Stimulated activated CD4-positive, alpha-beta T cell treated with anti-CD3 and anti-CD28 coated beads, Interleukin-12 subunit alpha, Interleukin-12 subunit beta, amount 100 ng/mL, for 24 hours (primary cell): Measurements from ENCODE around the gene TUFT1.
"Not testable (repeated sequence)": the region's sequence is repeated elsewhere in the genome, so short reads cannot be mapped to it uniquely, and the experiment has no call there.

ENCODE experiments used
- DNase-seq, 2 experiments: peaks; one replicate each; pipeline ENCODE4 v3.0.0-alpha.2; 2020; ENCODE audit warnings: low read depth in 2 of 2

Gene TUFT1

DNA sequence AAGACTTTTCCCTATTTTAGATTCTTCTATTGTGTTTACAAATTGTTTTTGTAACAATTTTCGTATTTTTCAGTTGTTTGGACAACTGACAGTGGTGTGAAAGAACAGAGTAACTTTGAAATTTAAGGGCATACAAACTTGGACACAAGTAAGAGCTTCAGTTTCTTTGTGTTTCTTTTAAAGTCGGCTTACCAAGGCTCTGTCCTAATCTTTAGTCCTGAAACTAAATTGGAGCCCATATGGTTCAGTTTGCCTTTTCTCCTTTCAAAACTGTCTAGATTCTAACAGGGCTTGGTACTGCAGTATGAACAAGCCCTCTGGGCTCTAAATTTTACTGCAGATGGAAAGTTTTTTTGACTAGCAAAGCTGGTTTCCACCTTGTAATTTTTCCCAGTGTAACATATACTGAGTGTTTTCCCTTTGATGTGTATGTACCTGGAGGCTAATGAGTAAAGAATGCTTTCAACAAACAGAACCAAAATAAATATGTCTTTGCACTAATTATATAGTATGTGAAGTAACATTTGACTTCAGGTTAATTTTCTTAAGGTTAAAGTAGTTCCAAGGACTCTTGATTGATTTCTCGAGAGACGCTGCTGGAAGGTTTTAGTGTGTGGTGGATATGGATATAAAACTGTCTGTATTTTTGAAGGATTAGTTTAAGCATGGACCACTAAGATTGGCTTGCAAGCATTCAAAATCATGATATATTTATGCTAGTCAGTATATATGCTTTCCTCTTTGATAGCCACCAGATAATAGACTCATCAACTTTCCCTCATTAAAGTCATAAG, 75.8 kb downstream of the TUFT1 start:
- no peak for DNase-seq

DNA sequence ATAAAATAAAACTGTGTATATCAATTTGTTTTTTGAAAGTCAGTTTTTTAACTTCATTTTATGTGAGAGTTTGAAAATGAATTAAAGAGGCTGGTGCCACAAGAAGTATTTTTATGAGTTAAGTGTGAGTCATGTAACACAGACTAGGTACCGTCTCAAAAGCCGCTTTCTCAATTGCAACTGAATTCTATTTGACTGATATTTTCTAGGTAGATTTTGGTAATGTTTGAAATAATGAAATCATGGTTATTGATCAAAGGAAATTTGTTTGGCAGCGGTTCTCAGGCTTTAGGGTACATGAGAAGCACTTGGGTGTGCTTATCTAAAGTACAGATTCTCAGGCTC, 76.4 kb downstream of the TUFT1 start:
- DNase-seq, result no peak

DNA sequence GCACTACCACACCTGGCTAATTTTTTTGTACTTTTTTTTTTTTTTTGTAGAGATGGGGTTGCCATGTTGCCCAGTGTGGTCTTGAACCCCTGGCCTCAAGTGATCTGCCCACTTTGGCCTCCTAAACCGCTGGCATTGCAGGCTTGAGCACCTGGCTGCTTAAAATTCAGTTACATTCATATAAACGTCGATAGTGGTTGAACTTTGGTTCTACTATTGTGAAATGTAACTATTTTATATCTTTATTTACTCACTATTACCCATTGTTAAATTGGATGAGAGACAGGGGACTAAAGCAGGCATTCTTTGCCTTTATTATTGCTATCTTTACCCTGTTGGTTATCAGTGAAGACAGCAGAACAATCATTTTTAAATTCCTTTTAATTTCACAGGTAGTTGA, 77.9 kb downstream of the TUFT1 start:
- DNase-seq, result no peak

DNA sequence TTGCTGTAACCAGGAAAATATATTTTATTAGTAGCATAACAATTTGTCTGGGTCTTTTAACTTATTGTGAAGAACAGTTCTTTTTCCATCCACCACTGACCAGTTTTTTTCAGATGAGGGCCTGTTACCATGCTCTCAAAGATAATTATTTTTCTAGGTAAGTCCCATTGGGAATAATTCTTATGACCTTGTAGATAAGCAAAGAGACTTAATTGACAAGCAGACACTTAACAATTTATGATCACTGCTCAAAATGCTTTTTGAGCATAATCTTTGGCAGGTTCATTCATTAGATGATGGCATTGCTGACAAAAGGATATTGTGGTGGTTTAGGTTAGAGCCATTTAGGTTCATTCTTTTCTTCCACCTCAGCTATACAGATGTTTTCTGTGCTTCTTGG, 78.4 kb downstream of the TUFT1 start:
- no peak for DNase-seq

DNA sequence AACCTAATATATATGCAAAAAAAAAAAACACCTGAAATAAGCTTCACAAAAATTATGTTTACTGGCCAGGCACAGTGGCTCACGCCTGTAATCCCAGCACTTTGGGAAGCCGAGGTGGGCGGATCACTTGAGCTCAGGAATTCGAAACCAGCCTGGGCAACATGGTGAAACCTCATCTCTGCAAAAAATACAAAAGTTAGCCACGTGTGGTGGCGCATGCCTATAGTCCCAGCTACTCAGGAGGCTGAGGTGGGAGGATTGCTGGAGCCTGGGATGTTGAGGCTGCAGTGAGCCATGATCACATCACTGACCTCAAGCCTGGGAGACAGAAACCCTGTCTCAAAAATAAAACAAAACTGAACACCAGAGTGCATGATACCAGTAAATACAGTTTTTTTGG, 78.9 kb downstream of the TUFT1 start:
- DNase-seq, result not testable (repeated sequence)

DNA sequence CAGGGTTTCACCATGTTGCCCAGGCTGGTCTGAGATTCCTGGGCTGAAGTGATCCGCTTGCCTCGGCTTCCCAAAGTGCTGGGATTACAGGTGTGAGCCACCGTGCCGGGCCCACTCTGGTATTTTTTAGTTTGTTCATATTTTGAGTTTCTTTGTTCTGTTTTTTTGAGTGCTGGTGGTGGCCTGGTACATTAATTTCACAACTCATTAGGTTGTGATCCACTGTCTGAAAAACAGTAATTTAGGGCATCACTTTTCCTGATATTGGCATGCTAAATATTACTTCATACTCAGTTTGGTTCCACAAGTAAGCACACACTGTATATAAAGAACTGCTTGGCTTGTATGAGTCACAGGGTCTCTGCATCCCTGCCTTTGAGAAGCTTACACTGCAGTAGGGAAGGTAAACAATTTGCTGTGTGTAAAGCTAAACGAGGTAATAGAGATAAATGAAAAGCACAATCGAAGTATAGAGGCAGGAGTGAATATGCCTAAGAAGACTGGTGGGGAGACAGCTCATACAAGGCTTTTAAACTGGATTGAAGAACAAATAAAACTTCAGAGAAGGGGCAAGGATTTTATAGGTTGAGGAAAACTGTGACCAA, 79.5 kb downstream of the TUFT1 start:
- DNase-seq, result no peak

DNA sequence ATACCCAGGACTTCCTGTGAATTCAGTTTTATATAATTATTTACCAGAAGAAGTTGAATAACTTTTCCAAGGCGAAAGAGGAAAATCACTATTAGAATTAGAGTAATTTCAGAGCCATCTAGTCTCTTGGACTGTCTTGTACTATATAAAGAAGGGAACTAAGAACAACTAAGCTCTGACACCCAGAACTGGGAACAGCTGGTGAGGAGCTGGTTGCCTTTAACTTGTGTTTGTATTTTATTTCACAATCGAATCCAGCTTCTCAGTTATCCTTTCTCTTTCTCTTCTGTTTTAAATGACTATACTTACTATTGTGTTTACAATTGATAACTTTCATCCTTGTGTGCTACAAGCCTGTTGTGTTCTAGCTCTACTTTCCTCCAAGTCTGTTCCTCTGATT, 80.2 kb downstream of the TUFT1 start:
- DNase-seq, result no peak

DNA sequence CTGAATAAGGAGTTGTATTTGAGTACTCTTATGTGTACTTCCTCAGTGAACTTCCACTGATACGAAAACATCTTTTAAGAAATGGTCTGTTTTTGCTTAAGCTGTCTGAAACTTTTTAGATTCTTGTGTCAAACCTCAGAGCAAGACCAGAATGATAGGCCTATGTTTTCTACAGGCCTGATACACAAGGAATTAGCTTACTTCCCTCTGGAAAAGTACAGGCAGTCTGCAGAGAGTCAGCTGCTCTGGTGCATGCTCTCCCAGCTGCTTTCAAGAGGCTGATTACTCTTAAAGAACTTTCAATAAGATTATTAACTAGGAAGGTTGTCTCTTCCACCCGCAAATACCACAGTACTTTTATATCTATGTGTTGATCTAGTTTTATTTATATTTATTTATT, 81.2 kb downstream of the TUFT1 start:
- DNase-seq, result no peak

DNA sequence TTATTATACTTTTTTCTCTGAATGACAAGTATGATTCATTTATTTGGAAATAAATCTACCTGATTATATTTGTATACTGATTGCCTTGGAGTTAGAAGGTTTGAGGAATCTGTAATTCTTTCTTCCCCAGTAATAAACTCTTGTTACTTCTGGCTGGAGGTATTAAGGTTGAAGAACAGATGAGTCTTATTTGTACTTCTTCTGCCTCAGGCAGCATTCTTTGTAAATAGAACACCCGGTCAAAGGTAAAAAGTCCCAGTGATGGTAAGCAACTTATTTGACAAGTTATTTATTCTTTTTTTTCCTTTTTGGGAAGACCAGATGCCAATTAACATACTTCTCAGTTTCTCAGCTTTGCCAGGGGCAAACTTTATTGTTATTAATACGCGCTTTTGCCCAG, 84.7 kb downstream of the TUFT1 start:
- no peak for DNase-seq

DNA sequence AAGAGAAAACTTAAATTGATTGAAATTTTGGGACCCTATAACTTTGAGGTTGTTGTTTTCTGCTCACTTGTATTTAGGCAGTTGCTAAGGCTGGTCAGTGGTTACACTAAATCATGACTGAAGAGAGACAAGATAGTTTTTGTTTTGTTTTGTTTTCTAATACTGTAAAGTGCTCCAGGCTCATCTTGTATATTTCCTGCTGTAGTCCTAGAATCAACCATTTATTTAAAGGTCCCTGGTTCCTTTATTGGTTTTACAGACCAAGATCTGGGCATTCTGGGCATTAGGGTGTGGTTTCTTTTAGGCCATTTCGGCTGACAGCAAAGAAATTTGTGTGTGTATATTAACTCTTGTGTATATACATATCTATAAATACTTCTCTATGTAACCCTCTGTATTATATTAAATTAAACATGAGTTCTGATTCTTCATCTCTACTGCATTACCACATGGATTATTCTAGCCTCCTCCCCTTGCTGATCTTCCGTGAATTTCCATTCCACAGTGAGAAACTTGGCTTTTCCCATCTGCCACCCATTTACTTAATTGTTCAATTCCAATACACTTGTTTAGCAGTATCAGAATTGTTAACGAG, 86.7 kb downstream of the TUFT1 start:
- no peak for DNase-seq

DNA sequence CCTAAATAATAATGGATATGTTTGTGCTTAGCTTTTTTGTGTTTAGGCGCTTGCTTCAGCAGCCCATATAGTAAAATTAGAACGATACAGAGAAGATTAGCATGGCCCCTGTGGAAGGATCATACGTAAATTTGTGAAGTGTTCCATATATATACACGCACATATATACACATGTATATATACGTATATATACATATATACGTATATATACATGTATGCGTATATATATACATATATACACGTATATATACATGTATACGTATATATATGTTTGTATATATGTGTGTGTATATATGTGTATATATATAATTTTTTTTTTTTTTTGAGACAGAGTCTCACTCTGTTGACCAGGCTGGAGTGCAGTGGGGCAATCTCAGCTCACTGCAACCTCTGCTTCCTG, 89.2 kb downstream of the TUFT1 start:
- no peak for DNase-seq
